Mesenchymal stem cell (in vitro differentiated cells and primary cell): Measurements from ENCODE around the gene DNAH7.

Experiments
- DNase-seq: peaks from one replicate; pipeline ENCODE4 v3.0.0-alpha.2; 2013
- H2AFZ ChIP-seq: one replicate; pipeline ENCODE4 v1.6.1; 2013; ENCODE audit warnings: low read depth, mild to moderate bottlenecking, control low read depth, inconsistent platforms, low read length, moderate library complexity
- H2AK5ac ChIP-seq: 2 replicates; pipeline ENCODE4 v1.6.1; 2013; ENCODE audit warnings: low read length, moderate library complexity, mild to moderate bottlenecking, inconsistent platforms; ENCODE audit not compliant: severe bottlenecking
- H2BK120ac ChIP-seq: one replicate; pipeline ENCODE4 v1.6.1; 2013; ENCODE audit warnings: low read depth, mild to moderate bottlenecking, inconsistent platforms, low read length, moderate library complexity
- H2BK12ac ChIP-seq, 2 experiments: one replicate each; pipeline ENCODE4 v1.6.1; 2013; ENCODE audit warnings: inconsistent platforms in 2 of 2, low read length in 2 of 2, mild to moderate bottlenecking in 2 of 2, moderate library complexity in 2 of 2, control low read depth in 1 of 2
- H2BK15ac ChIP-seq: one replicate; pipeline ENCODE4 v1.6.1; 2013; ENCODE audit warnings: mild to moderate bottlenecking, low read depth, inconsistent platforms; ENCODE audit not compliant: poor library complexity, severe bottlenecking
- H2BK5ac ChIP-seq: 2 replicates; pipeline ENCODE4 v1.6.1; 2013; ENCODE audit warnings: low read depth, mild to moderate bottlenecking, low read length, control low read depth, inconsistent platforms; ENCODE audit not compliant: poor library complexity, severe bottlenecking
- H3K14ac ChIP-seq, 2 experiments: one replicate each; pipeline ENCODE4 v1.6.1; 2013; ENCODE audit warnings: inconsistent platforms in 2 of 2, low read length in 2 of 2, control low read depth in 1 of 2, mild to moderate bottlenecking in 1 of 2, moderate library complexity in 1 of 2
- H3K18ac ChIP-seq, 2 experiments: one replicate each; pipeline ENCODE4 v1.6.1; 2013; ENCODE audit warnings: inconsistent platforms in 2 of 2, low read length in 2 of 2, control low read depth in 1 of 2, low read depth in 1 of 2, mild to moderate bottlenecking in 1 of 2
- H3K23ac ChIP-seq, 2 experiments: one replicate each; pipeline ENCODE4 v1.6.1; 2013; ENCODE audit warnings: inconsistent platforms in 2 of 2, low read length in 2 of 2, mild to moderate bottlenecking in 2 of 2, moderate library complexity in 2 of 2, control low read depth in 1 of 2
- H3K27ac ChIP-seq: 2 replicates; pipeline ENCODE4 v1.5.1; 2013; ENCODE audit warnings: mild to moderate bottlenecking, moderate library complexity, low read length, control low read depth, inconsistent platforms; ENCODE audit not compliant: poor library complexity, severe bottlenecking
- H3K27me3 ChIP-seq, 2 experiments: 2 replicates each; pipeline versions ENCODE4 v1.6.1 to v1.7.0; 2013; ENCODE audit warnings: low read length in 2 of 2, mild to moderate bottlenecking in 2 of 2, moderate library complexity in 2 of 2, control low read depth in 1 of 2, inconsistent platforms in 1 of 2; ENCODE audit not compliant: control insufficient read depth in 1 of 2, insufficient read depth in 1 of 2
- H3K36me3 ChIP-seq, 2 experiments: 2 replicates each; pipeline versions ENCODE4 v1.6.1 to v1.7.0; 2013; ENCODE audit warnings: low read length in 2 of 2, control low read depth in 1 of 2, inconsistent platforms in 1 of 2, low read depth in 1 of 2, mild to moderate bottlenecking in 1 of 2; ENCODE audit not compliant: insufficient read depth in 2 of 2, control insufficient read depth in 1 of 2
- H3K4ac ChIP-seq, 2 experiments: one replicate each; pipeline ENCODE4 v1.6.1; 2013; ENCODE audit warnings: inconsistent platforms in 2 of 2, low read length in 2 of 2, mild to moderate bottlenecking in 2 of 2, moderate library complexity in 2 of 2, control low read depth in 1 of 2, low read depth in 1 of 2
- H3K4me1 ChIP-seq: 2 replicates; pipeline ENCODE4 v1.6.1; 2013; ENCODE audit warnings: low read depth, low read length, control low read depth; ENCODE audit not compliant: control insufficient read depth, insufficient read depth
- H3K4me2 ChIP-seq: 2 replicates; pipeline ENCODE4 v1.6.1; 2013; ENCODE audit warnings: low read length, mild to moderate bottlenecking, inconsistent platforms; ENCODE audit not compliant: poor library complexity, severe bottlenecking
- H3K4me3 ChIP-seq, 2 experiments: 2 replicates each; pipeline versions ENCODE4 v1.5.1 to v1.7.0; 2013; ENCODE audit warnings: low read length in 2 of 2, mild to moderate bottlenecking in 2 of 2, control low read depth in 1 of 2, low read depth in 1 of 2; ENCODE audit not compliant: insufficient read depth in 1 of 2
- H3K79me1 ChIP-seq: replicated peaks from 2 replicates; pipeline ENCODE4 v1.6.1; 2013; ENCODE audit warnings: mild to moderate bottlenecking, control low read depth, low read length, inconsistent platforms; ENCODE audit not compliant: poor library complexity, severe bottlenecking
- H3K9ac ChIP-seq: 2 replicates; pipeline ENCODE4 v1.7.0; 2013; ENCODE audit warnings: mild to moderate bottlenecking, low read length, moderate library complexity
- H3K9me3 ChIP-seq: 2 replicates; pipeline ENCODE4 v1.7.0; 2013; ENCODE audit warnings: mild to moderate bottlenecking, low read length; ENCODE audit not compliant: control insufficient read depth
- H4K8ac ChIP-seq: one replicate; pipeline ENCODE4 v1.6.1; 2013; ENCODE audit warnings: inconsistent platforms, mild to moderate bottlenecking, low read length, moderate library complexity
- H4K91ac ChIP-seq: one replicate; pipeline ENCODE4 v1.6.1; 2013; ENCODE audit warnings: mild to moderate bottlenecking, low read length, inconsistent platforms
- WGBS: methylation state at CpG from one replicate; pipeline ENCODE4 v1.1.7; 2013; ENCODE audit warnings: mixed read lengths; 5-methylcytosine and 5-hydroxymethylcytosine counted together

DNAH7 gene

GRCh38 chr2:195756218-195756942 is 312.3 kb downstream of the DNAH7 start:
- no peak overlapping the region for H2AFZ ChIP-seq
- H3K4me2 ChIP-seq, result no peak overlapping the region
- no peak overlapping the region for H2BK12ac ChIP-seq
- no peak overlapping the region for H4K8ac ChIP-seq
- no peak overlapping the region for H2BK5ac ChIP-seq
- no peak overlapping the region for H3K14ac ChIP-seq
- H3K4me1 ChIP-seq, result peaks cover 4% of the 10 kb centered on the region
- no peaks in the 10 kb centered on the region for H3K27me3 ChIP-seq
- no peak overlapping the region for H3K18ac ChIP-seq
- H2AK5ac ChIP-seq, result no peak overlapping the region
- no peak overlapping the region for H3K23ac ChIP-seq
- no peak overlapping the region for H3K9ac ChIP-seq
- DNase-seq, result peak; percentile 12
- no peaks in the 10 kb centered on the region for H3K9me3 ChIP-seq
- H2BK120ac ChIP-seq, result no peak overlapping the region
- H3K4ac ChIP-seq, result no peak overlapping the region
- no peak overlapping the region for H2BK15ac ChIP-seq
- no peak overlapping the region for H3K4me3 ChIP-seq
- WGBS, result 82% methylated on average over 5 of the region's 7 CpGs
- H4K91ac ChIP-seq, result no peak overlapping the region
- no peaks in the 10 kb centered on the region for H3K36me3 ChIP-seq
- H3K27ac ChIP-seq, result no peak overlapping the region
- no peaks in the 10 kb centered on the region for H3K79me1 ChIP-seq

GRCh38 chr2:195741191-195741590 is 327.4 kb downstream of the DNAH7 start:
- Histone ChIP-seq H3K14ac (no peak overlapping the region), H2BK12ac (no peak overlapping the region), H4K8ac (no peak overlapping the region), H3K4me1 (no peaks in the 10 kb centered on the region), H2AFZ (no peak overlapping the region), H3K9me3 (no peaks in the 10 kb centered on the region), H3K79me1 (no peaks in the 10 kb centered on the region), H4K91ac (no peak overlapping the region), H3K18ac (no peak overlapping the region), H3K23ac (no peak overlapping the region), H2BK120ac (no peak overlapping the region), H3K27me3 (no peaks in the 10 kb centered on the region), H2BK5ac (no peak overlapping the region), H3K9ac (no peak overlapping the region), H3K4ac (no peak overlapping the region), H3K36me3 (peaks cover 5 to 9% of the 10 kb centered on the region in 2 experiments), H2BK15ac (no peak overlapping the region), H3K4me3 (no peak overlapping the region), H2AK5ac (no peak overlapping the region), H3K27ac (no peak overlapping the region), H3K4me2 (no peak overlapping the region)
- DNase-seq, result no peak
- WGBS, result no CpG with 5 or more reads among the region's 1 CpG

- H3K27me3 ChIP-seq, result no peaks in the 10 kb centered on the region
- H2AK5ac ChIP-seq, result no peak overlapping the region
- H2AFZ ChIP-seq, result no peak overlapping the region
- H3K79me1 ChIP-seq, result no peaks in the 10 kb centered on the region
- H3K4me1 ChIP-seq, result no peaks in the 10 kb centered on the region
- H3K23ac ChIP-seq, result no peak overlapping the region
- H4K91ac ChIP-seq, result no peak overlapping the region
- no peak overlapping the region for H4K8ac ChIP-seq
- H2BK5ac ChIP-seq, result no peak overlapping the region
- H2BK15ac ChIP-seq, result no peak overlapping the region
- peaks cover 6 to 15% of the 10 kb centered on the region in 2 experiments for H3K36me3 ChIP-seq
- no peak overlapping the region for H3K4me2 ChIP-seq
- WGBS, result 100% methylated on average over 3 of the region's 5 CpGs
- H3K14ac ChIP-seq, result no peak overlapping the region
- H3K4ac ChIP-seq, result no peak overlapping the region
- H2BK12ac ChIP-seq, result no peak overlapping the region
- no peaks in the 10 kb centered on the region for H3K9me3 ChIP-seq
- no peak overlapping the region for H3K18ac ChIP-seq
- no peak overlapping the region for H3K27ac ChIP-seq
- DNase-seq, result no peak
- H3K4me3 ChIP-seq, result no peak overlapping the region
- H3K9ac ChIP-seq, result no peak overlapping the region
- H2BK120ac ChIP-seq, result no peak overlapping the region
Observed at GRCh38 chr2:195737511-195738325, 330.9 kb downstream of the DNAH7 start.

GRCh38 chr2:195735347-195735746 is 333.3 kb downstream of the DNAH7 start:
- Histone ChIP-seq H3K79me1 (no peaks in the 10 kb centered on the region), H2BK12ac (no peak overlapping the region), H3K4me2 (no peak overlapping the region), H3K27ac (no peak overlapping the region), H3K9me3 (no peaks in the 10 kb centered on the region), H3K36me3 (peaks cover 9 to 30% of the 10 kb centered on the region in 2 experiments), H3K4me3 (no peak overlapping the region), H3K9ac (no peak overlapping the region), H2AFZ (no peak overlapping the region), H3K14ac (no peak overlapping the region), H4K8ac (no peak overlapping the region), H3K4me1 (no peaks in the 10 kb centered on the region), H3K23ac (no peak overlapping the region), H2BK15ac (no peak overlapping the region), H3K18ac (no peak overlapping the region), H3K4ac (no peak overlapping the region), H3K27me3 (no peaks in the 10 kb centered on the region), H2BK120ac (no peak overlapping the region), H2AK5ac (no peak overlapping the region), H2BK5ac (no peak overlapping the region), H4K91ac (no peak overlapping the region)
- no peak for DNase-seq
- WGBS, result no CpG with 5 or more reads among the region's 1 CpG
